Measurements from ENCODE around the gene TBL1XR1. TPM values are rescaled to one million over a fixed set of nuclear protein-coding genes. Genes with fewer than 3 reads are reported as not detected.
A peak's percentile ranks its signal among the peaks of the same experiment; 100 is the strongest.

The TBL1XR1 gene
- total RNA-seq, 2 donors from 2014 or later = 118 to 125 TPM

- ATAC-seq (no peak), DNase-seq (no peak)
- intact Hi-C loops (cut with DNase I) = loop anchor here in 1 of 2 donors (10.0 kb wide), 1 partner anchor 68 kb away; the partner anchor contains the start of gene TBL1XR1
Observed at GRCh38 chr3:177127008-177127407, 70.3 kb downstream of the TBL1XR1 start.

GRCh38 chr3:177126015-177126773, 71.1 kb downstream of the TBL1XR1 start:
- DNase-seq (no peak), ATAC-seq (peak; percentile 79 to 95)
- intact Hi-C loops (cut with DNase I) = loop anchor here in 1 of 2 donors (10.0 kb wide), 1 partner anchor 69 kb away; the partner anchor contains the start of gene TBL1XR1

- no peak for DNase-seq
- ATAC-seq = no peak
- intact Hi-C loops (cut with DNase I) = loop anchor here (5.0 to 10.0 kb wide), 2 partner anchors 70 to 222 kb away; partner anchors contain the start of gene TBL1XR1 (in 1 of the 2)
Observed at GRCh38 chr3:177124882-177125281, 72.4 kb downstream of the TBL1XR1 start.

DNA sequence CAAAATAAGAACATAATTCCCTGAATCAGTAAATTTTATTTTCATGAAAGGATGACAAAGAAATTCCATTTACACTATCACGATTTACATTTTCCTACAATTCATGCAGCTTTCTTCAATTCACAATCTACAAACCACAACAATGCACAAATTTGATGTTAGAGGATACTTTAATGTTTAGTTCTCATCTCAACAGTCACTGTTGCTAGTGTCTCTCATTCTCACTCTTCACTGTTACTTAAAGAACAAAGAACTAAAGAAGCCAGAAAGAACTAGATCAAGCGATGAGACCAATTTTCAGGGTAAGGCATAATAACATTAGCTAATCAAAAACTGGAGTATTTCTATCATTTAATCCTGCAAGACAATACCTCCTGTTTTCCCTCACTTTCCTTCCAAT, 73.5 kb downstream of the TBL1XR1 start:
- intact Hi-C loops (cut with DNase I) = loop anchor here (5.0 to 10.0 kb wide), 2 partner anchors 71 to 223 kb away; partner anchors contain the start of gene TBL1XR1 (in 1 of the 2)
- no peak for ATAC-seq
- no peak for DNase-seq

DNA sequence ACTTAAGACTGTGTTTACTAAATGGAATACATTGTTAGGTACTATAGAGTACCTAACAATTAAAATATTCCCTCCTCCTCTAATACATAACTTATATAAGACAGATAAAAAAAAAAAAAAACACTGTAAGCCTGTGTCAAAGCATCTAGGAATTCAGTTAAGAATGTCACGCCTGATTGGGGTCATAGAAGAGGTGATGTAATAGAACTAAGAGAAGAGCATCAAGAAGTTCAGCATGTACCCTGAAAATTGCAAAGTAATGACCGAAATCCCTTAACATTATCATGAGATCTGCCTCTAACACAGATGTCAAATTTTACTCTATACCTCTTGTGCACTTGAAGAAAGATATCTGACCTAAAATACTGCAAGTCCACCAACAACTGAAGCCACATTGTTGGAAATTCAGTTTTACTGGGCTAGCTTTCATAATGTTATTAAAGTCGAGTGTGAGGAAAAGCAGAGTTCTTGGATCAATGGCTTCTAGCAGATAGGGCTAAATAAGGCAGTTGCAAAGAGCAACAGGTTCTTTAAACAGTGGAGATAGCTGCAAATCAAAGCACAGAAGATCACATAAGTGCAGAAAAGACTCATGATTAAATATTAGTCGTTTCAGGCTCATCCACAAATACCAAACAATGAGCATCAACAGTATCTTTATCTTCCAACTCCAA, 75.0 kb downstream of the TBL1XR1 start:
- intact Hi-C loops (cut with DNase I) = loop anchor here (5.0 to 10.0 kb wide), 2 partner anchors 72 to 225 kb away; partner anchors contain the start of gene TBL1XR1 (in 1 of the 2)
- DNase-seq (no peak), ATAC-seq (no peak)

DNA sequence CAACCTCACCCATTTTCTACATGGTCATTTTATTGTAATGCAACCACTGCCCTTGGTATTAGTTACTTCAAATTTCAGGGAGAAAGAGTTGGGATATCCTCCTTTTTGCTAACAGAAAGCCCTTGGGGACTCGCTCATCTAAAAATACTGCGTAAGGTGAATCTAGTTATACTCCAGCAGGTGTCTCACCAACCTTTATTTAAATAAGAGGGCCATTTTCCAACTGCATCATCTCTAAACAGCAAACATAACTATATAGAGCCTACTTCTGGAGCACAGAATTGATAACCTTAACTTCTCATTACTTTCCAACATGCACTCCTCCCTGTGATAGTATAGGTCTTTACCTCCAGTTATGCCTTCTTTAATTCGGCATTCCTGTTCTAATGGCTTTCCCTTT, 77.5 kb downstream of the TBL1XR1 start:
- DNase-seq (no peak), ATAC-seq (no peak)
- intact Hi-C loops (cut with DNase I) = loop anchor here (5.0 to 10.0 kb wide), 3 partner anchors 55 to 227 kb away; partner anchors contain the start of gene TBL1XR1 (in 1 of the 2)

GRCh38 chr3:177114253-177114652, 83.0 kb downstream of the TBL1XR1 start:
- DNase-seq = no peak
- no peak for ATAC-seq
- intact Hi-C loops (cut with DNase I) = loop anchor here in 1 of 2 donors (10.0 kb wide), 1 partner anchor 49 kb away; no protein-coding TSS in a partner anchor

DNA sequence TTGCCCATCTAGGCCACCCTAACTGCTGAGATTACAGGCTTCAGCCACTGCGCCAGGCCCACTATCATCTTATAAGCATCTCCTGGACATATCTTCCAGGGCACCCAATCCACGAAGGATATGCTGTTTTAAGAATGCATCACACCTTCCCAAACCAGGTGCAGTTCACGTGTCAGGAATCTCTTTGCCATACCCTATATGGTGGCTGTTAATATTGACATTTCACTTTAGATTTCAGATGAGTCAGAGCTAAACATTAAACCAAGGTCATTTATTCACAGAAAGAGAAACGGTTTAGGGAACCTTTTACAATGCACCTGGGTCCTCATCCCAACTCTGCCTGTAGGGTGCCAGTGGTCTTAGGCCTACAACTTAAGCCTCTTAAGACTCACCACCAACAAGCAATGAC, 85.7 kb downstream of the TBL1XR1 start:
- intact Hi-C loops (cut with DNase I) = loop anchor here in 1 of 2 donors (10.0 kb wide), 1 partner anchor 47 kb away; no protein-coding TSS in a partner anchor
- no peak for ATAC-seq
- no peak for DNase-seq

DNA sequence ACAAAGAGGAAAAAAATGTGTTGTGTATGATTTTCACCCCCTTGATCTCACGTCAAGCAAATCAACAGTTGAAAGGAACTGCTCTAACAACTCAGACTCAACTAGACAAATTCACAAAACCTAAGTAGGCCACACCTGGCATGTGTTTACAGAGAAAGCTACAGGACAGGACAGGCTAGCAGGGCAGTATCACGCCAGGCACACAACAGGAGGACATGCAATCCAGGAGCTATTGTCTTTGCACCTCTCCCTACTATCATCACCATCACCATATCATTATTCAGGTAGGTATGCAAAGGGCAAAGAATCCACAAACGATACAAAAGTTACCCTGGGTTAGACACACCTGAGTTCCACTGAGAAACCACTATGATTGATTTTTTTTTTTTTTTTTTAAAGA, 86.4 kb downstream of the TBL1XR1 start:
- intact Hi-C loops (cut with DNase I) = loop anchor here in 1 of 2 donors (10.0 kb wide), 1 partner anchor 46 kb away; no protein-coding TSS in a partner anchor
- ATAC-seq = no peak
- DNase-seq = no peak

DNA sequence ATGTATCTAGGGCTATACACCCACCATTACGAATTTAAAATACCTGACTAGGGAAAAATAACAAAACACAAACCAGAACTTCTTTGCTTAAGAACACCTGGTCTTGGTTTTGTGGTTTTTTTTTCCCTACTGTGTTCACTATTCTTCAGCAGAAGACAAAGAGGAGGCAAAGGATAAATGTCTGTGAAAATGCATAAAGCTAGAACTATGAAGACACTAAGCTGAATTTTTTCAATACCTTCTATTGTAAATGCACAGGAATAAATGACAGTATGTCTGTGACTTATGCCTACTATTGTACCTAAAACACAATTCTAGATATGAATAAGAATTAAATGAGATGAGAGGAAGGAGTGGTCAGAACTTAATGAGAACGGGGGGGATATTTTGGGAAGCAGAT, 86.9 kb downstream of the TBL1XR1 start:
- no peak for ATAC-seq
- no peak for DNase-seq
- intact Hi-C loops (cut with DNase I) = loop anchor here in 1 of 2 donors (10.0 kb wide), 1 partner anchor 46 kb away; no protein-coding TSS in a partner anchor

- intact Hi-C loops (cut with DNase I) = loop anchor here in 1 of 2 donors (10.0 kb wide), 1 partner anchor 45 kb away; no protein-coding TSS in a partner anchor
- ATAC-seq (no peak), DNase-seq (no peak)
Observed at GRCh38 chr3:177109688-177110330, 87.5 kb downstream of the TBL1XR1 start.

DNA sequence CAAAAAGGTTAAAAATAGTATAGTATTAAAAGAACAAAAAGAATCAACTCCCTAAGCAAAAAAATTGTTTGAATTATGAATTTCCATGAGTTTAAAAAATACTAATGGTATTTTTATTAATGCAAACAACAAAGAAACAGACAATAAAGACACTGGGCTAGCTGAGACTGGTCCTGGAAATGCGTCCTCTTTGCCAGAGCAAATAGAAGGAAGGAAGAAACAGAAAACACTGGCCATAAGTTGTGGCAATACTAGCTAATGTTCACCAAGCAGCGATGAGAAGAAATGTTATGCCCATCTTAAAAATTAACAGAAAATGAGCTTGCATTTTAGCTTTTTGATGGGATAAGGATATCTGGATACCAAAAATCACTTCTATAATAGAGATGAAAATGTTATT, 88.6 kb downstream of the TBL1XR1 start:
- no peak for ATAC-seq
- intact Hi-C loops (cut with DNase I) = no loop called here
- no peak for DNase-seq

- intact Hi-C loops (cut with DNase I) = no loop called here
- no peak for DNase-seq
- ATAC-seq = no peak
Observed at GRCh38 chr3:177107461-177108239, 89.6 kb downstream of the TBL1XR1 start.

DNA sequence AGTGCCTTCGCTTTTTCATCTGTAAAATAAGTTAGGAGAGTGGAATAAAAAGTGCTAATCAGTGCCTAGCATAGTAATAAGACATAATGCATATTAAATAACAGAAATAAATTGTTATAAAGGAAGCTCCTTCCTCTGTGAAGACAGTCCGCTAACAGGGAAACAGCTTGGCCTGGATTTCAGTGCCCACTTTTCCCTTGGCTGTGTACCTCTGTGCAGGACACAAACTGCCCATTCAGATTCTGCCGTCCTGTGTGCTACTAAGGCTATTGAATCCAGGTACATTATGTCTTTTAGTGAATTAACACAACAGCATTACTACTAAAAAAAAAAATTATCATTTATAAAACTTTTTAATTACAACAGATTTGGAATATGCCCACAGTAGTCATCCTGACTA, 90.7 kb downstream of the TBL1XR1 start:
- DNase-seq (no peak), ATAC-seq (no peak)
- intact Hi-C loops (cut with DNase I) = no loop called here

DNA sequence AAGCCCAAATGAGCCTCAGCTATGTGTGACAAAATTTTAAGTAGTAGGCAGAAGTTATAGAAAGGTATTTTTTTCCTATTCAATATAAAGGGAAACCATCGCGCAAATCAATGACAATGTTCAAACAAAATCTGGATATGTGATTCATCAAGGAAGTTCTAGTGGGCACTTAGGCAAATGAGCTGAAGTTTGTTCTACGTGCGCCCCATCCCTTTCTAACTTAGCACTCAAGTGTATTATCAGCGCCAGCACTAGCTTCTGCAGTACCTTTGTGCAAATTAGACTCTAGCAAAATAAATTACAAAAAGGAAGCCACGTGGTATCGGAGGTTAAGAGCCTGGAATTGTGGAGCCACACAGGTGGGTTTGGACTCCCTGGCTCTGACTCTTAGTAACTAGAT, 91.1 kb downstream of the TBL1XR1 start:
- ATAC-seq (peak in 1 of 2 donors; percentile 33), DNase-seq (no peak)
- intact Hi-C loops (cut with DNase I) = no loop called here

DNA sequence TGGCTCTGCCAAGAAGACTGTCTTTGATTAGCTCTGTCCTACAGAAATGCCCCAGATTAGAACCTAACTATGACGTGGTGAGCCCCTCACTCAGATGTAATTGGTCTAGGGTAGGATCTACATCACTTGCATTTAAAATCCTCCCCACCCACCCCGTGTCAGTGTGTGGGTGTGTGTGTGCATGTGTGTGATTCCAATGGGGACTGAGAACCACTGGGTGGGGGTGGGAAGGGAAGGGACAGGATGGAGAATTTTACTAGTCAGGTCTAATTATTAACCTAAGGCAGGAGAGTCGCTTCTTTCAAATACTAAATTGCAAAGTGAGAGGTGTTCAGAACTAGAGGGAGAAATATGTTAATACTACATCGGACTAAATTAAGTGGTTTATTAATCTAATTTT, 91.7 kb downstream of the TBL1XR1 start:
- intact Hi-C loops (cut with DNase I) = no loop called here
- no peak for ATAC-seq
- DNase-seq = no peak

DNA sequence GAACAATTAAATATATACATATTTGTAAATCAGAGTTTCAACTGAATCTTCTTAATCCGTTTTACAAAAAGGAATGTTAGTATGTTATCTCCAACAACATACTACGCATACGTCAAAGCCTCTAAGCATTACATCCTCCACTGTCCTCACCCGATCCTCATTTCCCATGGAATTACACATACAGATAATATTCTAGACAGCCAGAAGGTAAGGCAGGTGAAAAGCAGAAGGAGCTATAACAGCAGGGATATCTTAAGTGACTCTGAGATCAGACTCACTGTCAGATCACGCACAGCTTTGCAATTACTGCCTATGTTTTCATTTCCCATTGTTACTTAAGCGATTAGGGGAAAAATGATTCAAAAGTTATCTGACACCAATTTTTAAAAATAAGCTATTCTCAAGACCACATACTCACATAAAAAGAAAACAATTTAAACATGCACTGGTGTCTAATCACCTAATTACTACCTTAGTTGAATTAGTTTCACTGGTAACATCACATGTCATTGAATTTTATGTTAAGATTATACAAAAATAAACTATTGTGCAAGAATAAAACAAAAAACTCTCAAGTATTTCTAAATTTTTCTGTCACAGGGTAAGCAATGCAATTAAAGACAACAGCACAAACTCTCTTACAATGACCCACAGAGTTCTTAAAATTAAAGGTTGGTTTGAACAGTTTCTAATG, 92.8 kb downstream of the TBL1XR1 start:
- peak in 1 of 2 donors; percentile 20 for ATAC-seq
- no peak for DNase-seq
- intact Hi-C loops (cut with DNase I) = no loop called here

DNA sequence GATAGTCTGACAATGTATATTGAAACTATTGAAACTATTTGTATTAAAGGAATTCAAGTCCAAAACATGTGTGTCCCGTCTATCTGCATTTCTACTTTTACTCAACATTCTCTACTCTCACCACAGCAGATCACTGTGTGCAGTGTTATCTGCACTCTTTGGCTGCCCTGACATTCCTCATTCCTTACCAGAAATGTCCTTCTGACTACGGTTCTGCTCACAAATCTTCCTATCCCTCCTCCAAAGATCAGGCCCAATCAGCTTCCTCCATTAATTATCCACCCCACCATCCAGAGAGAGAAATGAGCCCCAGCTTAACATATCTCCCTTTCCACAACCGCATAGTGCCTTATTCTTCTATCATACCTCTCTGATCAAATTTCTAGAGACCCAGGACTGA, 94.7 kb downstream of the TBL1XR1 start:
- DNase-seq (no peak), ATAC-seq (peak; percentile 80 to 87)
- intact Hi-C loops (cut with DNase I) = no loop called here

All from left cardiac atrium (tissue), 4 donors.